ENCODE measurements around the gene ARID3B.

The ARID3B gene

GRCh38 chr15:74642348-74642733 lies 101.3 kb downstream of the ARID3B start:
- no peak for DNase-seq (ENCODE audit: low read depth in 2 of 2)

DNA sequence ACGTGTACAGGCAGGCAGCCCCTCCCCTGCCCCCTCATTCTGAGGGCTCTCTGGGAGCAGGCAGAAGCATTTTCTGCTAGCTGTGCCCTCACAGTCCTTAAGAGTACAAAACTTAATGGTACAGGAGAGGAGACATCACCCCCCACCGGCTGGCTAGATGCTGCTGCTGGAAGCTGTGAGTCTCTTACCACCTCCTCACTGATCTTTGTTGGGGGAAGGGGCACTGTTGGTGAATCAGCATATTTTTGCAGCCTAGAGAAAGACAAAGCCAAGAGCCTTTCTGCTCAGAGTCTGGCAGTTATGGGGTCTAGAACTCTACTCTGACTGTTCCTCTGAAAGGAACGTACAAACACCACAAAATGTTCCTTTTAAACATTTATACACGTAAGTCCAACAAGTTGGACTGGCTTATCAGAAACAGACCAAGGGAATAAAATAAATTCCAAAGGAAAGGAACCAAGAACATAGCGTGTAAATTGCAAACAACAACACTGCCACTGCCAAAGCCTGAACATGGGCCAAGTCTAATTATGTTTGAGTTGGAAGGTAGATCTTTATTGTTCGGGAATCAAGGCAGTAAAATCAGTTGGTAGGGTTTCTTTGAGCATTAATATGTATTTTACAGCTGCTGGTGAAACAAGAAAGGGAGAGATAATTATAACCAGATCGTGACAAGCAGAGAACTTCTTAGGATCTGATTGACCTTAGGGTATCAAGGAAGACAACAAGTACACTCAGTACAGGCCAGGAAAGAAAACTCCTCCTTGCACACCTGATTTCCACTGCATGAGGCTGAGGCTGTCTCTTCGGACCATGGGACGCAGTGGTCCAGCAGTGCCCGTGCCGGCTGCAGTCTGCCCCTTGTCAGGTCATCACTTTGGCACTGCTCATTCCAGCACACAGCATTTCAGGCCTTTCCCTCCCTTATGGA lies 102.0 kb downstream of the ARID3B start:
- DNase-seq (ENCODE audit: low read depth in 2 of 2): no peak

DNA sequence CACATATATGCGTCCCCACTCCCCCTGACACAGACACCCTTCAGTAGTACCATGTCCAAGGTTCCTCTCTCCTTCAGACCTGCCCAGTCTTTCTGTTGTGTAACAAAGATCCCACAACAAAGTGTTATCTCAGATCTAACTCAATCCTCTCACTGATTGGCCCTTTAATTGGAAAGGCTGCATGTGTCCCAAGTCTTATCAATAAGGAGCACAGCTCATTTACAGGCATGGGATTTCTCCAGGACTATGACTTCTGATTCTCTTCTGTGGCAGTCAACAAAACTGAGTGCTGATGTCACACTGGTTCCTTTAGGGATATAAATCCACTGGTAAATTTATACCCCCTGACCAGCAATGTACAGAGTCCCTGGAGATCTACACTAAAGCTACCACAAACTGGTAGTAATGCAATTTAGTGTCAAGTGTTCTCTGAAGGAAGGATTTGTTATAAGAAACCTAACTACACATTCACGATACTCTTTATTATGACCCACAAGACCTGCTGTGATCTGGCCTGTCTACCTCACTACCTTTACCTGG lies 102.7 kb downstream of the ARID3B start:
- DNase-seq (ENCODE audit: low read depth in 2 of 2): no peak

- DNase-seq (ENCODE audit: low read depth in 2 of 2): no peak
These were observed 105.5 kb downstream of the ARID3B start for GRCh38 chr15:74646480-74646879.
